ENCODE results near the gene UCMA. TPM values are rescaled to one million over a fixed set of nuclear protein-coding genes. Genes with fewer than 3 reads are reported as not detected.

Gene UCMA
- total RNA-seq, 4 donors from 2014 or later = not detected

DNA sequence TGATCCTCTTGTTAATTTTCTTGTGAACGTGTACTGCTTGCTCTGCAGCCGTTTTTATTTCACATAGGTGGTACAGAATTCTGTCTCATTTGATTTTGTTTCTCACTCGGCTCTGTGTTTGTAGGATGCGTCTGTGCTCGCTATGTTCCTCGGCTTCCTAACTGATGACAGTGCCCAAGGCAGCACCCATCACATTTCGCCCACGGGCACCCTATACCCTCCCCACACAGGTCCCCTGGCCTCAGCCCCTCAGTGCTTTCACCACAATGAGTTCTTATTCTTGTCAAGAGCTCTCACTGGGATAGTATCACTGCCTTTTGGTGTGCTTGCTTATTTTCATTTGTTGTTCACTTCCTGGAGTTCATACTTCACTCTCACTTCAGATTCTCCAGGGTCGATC is 28.1 kb downstream of the UCMA start:
- ATAC-seq (ENCODE audit: low FRiP score) (no peak), DNase-seq (ENCODE audit: low spot score) (no peak)
- no peak for TF ChIP-seq CTCF (IDR thresholded peaks at IDR 0.05)

DNA sequence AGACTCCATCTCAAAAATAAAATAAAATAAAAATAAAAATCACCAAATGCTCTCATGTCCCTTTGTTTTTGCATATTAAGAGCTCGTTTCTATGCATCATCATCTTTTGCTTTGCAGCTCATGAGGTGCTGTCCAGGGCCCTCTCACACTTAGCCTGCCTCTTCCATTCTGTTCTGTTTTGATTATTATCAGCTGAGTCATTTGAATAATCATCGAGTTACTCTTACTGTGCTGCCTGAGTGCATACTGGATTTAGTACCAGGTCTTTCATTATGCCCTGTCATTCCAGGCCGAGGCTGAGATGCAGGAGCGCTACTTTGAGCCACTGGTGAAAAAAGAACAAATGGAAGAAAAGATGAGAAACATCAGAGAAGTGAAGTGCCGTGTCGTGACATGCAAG is 33.0 kb downstream of the UCMA start:
- no peak for TF ChIP-seq CTCF (IDR thresholded peaks at IDR 0.05)
- ATAC-seq (ENCODE audit: low FRiP score) = no peak
- no peak for DNase-seq (ENCODE audit: low spot score)

DNA sequence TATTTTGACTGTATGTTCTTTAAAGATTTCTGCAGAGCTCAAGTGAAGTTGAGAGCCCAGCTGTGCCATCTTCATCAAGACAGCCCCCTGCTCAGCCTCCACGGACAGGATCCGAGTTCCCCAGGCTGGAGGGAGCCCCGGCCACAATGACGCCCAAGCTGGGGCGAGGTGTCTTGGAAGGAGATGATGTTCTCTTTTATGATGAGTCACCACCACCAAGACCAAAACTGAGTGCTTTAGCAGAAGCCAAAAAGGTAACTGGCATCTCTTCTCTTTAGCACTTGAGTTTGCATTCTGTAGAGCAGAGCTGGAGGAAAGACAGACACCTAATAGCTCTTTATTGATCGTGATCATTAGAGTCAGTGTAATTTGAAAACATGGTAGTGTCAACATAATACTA is 39.2 kb downstream of the UCMA start:
- no peak for ATAC-seq (ENCODE audit: low FRiP score)
- DNase-seq (ENCODE audit: low spot score) = no peak

DNA sequence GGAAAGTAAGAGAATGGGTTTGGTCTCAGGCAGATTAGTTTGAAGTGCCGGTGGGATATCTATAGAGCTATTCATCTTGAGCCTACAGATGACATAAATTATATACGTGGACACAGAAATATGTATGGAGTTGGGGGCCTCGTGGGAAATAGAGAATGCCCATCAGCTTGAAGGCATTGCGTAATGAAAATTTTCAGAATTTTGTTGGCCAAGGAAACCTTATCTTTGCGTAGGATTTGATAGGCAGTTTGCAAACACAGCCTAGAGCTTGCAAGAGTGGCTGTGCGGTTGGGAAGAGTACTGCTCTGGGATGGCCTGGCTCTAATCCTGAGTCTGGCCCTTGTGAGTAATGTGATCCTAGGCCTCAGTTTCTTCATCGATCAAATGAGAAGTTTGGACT is 40.5 kb downstream of the UCMA start:
- TF ChIP-seq CTCF (IDR thresholded peaks at IDR 0.05) = no peak
- ATAC-seq (ENCODE audit: low FRiP score) (no peak), DNase-seq (ENCODE audit: low spot score) (no peak)

More for the DNA sequence above, 39.2 kb downstream of the UCMA start:
- TF ChIP-seq CTCF (IDR thresholded peaks at IDR 0.05) = no peak

DNA sequence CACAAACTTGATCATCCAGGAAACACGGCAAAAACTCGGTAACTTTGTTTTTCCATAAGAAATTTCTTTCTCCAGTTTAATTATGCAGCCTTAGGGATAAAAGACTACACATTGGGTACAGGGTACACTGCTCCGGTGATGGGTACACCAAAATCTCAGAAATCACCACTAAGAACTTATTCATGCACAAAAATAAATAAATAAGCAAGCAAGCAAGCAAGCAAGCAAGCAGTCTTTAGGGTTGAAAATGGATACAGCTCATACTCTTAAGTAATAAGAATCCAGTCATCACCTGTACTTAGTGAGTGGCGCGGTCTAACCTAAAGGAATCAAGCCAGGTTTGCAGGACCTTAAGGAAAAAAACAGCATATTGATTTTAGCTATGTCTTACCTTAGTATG is 42.8 kb downstream of the UCMA start:
- no peak for ATAC-seq (ENCODE audit: low FRiP score)
- TF ChIP-seq CTCF (IDR thresholded peaks at IDR 0.05) = no peak
- no peak for DNase-seq (ENCODE audit: low spot score)

DNA sequence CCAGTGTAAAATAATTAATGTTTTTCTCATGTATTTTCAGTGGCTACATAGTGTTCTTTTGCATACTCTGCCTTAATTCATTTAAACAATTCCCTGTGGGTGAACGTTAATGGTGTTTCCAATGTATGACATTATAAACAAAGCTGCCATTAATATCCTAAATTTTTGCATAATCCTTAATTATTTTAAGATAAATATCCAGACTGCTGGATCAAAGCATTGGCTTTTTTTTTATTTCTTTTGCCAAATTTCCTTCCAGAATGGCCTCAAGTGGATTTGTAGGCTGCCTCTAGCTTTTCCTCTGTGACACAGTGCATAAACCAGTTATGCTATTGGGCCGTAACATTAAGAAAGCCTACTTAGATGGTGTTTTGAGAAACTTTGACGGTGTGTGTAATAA is 43.4 kb downstream of the UCMA start:
- DNase-seq (ENCODE audit: low spot score) (no peak), ATAC-seq (ENCODE audit: low FRiP score) (no peak)
- no peak for TF ChIP-seq CTCF (IDR thresholded peaks at IDR 0.05)

DNA sequence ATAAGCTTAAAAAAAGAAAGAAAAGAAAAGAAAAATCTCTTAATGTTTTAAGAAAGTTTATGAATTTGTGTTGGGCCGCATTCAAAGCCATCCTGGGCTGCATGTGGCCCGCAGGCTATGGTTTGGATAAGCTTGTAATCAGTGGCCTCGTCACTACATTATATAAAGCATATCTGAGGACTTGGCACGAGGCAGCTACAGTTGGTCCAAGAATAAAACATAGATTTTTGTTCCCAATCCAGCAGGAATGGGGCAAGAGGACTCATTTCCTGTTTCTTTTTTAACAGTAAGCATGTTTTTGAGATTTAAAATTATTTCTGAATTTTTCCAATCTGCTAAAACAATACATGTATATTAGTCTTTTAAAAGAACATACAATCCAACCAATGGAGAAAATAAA is 44.2 kb downstream of the UCMA start:
- ATAC-seq (ENCODE audit: low FRiP score) (no peak), DNase-seq (ENCODE audit: low spot score) (no peak)
- TF ChIP-seq CTCF (IDR thresholded peaks at IDR 0.05) = no peak

All from omental fat pad (tissue), 4 donors.